Measurements from ENCODE around the gene MEGF6.

MEGF6 gene

DNA sequence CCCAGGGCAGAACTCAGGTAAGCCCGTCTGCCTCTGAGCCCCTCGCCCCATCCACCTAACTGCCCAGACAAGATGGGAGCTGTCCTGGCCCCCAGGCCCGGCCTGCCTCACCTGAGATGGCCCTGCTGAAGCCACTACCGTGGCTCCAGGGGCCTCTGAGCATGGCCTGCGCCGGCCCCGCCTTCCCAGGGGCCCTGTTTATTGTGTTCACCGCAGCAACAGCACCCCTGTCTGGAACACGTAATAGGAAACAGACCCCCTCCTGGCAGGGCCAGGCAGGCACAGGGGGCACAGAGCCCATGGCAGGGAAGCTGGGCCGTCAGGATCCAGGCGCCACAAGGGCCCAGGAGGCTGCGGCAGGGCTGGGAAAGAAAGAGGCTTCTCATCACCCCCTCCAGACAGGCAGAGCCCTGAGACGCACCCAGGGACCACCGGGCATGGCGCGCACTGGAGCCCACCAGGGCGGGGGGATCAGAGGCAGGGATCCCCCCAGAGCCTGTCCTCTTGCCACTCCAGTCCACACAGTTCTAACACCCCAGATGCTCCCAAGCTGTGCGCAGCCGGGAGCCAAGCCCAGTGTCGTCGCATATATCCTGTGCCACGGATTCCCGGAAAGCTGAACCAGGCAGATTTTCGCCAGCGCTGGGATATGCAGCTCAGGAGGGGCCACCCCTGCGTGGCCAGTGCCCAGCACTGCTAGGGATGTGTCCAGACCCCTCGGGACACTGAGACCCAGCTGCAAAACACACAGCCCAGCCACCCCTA is 94.2 kb downstream of the MEGF6 start:
- no peak for DNase-seq

DNA sequence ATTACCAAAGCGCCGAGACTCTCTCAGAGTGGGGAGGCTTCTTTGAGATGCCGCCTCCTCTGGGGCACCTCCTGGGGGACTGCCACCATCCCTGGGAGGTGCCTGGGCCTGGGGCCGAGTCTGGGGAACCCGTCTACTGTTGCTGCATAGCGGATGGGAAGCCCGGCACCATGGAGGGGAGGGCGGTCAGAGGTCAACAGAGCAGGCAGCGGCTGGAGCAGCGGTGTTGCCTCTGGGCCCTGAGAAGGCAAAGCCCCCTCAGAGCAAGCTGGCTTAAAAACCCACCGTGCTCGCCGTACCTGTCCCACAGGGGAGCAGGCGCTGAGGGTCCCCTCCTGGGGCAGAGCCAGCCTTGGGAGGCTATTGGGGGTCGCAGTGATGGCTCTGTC is 94.8 kb downstream of the MEGF6 start:
- DNase-seq, result no peak

DNA sequence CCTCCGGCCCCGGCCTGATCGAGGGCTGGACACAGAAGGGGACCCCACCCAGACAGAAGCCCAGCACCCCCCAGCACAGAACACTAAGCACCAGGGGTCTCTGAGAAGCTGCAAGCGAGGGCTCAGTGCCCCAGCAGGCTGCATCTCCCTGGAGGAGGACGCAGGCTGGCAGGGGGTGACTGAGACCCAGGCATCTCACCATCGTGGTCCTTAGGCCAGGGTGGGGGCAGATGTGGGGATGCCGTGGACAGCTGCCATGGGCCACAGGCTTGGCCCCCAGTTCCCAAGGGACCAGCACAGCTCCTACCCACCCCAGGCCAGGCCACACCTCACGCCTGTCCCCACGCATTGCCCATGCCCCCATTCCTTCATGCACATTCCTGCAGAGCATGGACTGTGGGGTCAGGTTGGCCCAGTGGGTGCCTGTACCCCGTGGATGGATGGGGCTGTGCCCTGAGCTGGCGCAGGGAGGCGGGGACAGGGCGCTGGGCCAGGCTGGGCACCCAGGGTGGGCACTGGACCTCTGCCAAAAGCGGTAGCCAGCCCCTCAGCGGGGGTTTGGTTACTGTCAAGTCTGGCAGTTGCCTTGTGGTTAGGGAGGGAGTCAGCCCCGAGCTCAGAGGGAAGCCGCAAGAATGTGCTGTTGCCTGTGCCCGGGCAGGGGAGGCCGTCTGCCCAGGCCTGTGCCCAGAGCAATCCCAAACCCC is 95.4 kb downstream of the MEGF6 start:
- no peak for DNase-seq

DNA sequence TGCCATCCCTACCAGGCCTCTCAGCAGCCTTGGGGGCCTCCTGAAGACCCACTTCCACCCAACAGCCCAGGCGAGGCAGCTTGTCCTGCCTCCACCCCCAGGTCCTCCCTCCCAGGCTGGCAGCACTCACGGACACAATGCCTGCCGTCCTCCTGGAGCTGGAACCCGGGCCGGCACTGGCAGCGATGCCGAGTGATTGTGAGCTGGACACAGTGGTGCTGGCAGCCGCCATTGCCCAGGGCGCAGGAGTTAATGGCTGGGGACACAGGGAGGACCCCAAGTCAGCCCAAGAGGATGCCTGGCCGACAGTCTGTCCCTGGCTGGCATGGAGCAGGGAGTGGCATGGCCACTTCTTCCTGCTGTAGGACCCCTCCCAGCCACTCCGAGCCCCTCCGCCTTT is 96.0 kb downstream of the MEGF6 start:
- no peak for DNase-seq

DNA sequence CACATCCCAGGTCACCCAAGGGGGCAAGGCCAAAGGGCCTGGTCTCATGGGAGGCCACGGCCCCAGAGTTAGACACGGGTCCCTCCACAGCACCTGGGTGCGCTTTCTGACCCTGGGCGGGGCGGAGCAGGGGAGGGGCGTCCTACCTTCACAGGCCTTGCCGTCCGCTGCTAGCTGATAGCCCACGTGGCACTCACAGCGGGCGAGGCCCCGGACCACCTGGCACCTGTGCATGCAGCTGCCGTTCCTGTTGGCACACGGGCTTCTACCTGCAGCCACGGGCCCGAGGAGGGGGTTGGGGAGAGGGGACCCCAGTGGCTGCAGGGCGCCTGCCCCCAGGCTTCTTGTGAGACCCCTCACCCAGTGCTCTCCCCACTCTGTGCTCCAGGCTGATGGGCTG is 96.9 kb downstream of the MEGF6 start:
- DNase-seq, result no peak

DNA sequence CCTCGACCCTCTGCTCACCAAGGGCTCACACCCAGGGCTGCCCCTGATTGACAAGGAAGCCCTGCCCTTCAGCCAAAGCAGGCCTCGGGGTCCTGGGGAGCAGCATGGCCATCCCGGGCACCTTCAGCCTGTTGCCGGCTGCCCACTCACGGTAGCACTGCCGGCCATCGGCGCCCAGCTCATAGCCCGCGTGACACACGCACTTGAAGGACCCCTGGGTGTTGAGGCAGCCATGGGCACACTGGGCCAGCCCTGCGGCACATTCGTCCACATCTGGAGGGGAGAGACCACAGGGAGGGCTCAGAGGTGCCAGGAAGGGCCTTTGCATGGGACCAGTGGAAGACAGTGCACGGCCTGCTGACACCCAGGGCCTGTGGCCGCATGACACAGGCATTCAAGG is 99.5 kb downstream of the MEGF6 start:
- DNase-seq, result no peak

DNA sequence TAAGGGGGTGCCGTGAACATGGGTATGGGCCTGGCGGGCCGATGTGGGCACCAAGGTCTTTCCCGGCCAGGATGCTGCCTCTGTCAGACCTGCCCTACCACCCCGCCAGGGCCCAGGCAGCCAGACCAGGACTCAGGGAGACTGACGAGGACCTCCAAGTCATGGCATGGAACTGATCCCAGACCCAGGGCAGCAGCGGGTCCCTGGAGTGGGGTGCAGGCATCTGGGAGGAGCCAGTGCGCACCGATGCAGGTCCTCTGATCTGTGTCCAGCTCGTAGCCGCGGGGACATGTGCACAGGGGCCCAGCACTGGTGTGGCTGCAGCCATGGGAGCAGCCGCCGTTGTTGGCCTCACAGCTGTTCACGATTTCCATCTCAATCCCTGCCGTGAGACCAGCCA is 100.0 kb downstream of the MEGF6 start:
- no peak for DNase-seq

DNA sequence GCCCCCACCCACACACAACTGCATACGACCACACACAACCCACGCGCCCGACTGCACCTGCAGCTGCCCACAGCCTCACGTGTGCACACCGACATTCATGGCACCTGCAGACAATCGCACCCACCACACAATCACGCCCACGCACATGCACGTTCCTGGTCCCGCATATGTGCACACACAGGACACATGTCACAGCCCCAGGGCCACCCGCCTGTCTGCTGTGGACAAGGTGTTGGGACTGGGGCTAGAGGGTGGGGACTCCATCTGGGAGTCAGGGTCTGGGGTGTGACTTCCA is 100.4 kb downstream of the MEGF6 start:
- no peak for DNase-seq

DNA sequence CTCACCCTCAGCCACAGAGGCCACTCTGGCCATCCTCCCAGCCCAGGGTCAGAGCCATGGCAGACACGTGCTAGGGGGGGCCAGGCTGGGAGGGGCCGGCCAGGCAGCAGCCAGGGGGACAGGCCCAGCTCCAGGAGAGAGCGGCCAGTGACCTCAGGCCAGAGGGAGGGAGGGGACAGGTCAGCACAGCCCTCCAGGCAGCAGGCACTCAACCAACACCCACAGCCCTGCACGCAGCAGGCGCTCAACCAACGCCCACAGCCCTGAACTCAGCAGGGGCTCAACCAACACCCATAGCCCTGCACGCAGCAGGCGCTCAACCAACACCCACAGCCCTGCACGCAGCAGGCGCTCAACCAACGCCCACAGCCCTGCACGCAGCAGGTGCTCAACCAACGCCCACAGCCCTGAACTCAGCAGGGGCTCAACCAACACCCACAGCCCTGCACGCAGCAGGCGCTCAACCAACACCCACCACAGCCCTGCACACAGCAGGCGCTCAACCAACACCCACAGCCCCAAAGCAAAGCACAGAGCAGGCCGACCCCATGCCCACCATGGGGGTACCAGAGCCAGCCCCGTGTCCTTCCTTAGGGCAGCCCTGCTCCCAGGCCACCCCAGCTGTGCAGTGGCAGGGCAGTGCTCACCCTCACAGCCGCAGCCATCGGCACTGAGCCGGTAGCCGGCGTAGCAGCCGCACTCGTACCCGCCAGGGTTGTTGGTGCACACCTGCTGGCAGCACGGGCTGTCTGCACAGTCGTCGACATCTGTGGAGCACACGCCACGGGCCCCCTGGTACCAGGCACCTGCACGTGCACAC is 101.0 kb downstream of the MEGF6 start:
- DNase-seq, result no peak

DNA sequence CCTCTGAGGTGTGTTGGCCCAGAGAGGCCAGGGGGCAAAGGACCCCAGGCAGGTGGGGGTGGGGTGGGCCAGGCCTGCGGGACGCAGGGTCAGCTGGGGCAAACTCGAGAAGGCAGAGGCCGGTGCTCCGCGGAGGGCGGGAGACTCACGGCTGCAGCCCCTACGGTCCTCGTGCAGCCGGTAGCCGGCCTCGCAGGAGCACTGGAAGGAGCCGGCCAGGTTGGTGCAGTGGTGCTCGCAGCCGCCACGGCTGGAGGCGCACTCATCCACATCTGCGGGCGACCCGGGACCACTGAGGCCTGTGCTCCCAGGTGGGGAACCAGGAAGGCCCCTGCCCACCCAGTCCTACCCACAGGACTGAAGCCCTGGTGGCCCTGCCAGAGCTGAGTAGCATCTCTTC is 101.6 kb downstream of the MEGF6 start:
- no peak for DNase-seq

DNA sequence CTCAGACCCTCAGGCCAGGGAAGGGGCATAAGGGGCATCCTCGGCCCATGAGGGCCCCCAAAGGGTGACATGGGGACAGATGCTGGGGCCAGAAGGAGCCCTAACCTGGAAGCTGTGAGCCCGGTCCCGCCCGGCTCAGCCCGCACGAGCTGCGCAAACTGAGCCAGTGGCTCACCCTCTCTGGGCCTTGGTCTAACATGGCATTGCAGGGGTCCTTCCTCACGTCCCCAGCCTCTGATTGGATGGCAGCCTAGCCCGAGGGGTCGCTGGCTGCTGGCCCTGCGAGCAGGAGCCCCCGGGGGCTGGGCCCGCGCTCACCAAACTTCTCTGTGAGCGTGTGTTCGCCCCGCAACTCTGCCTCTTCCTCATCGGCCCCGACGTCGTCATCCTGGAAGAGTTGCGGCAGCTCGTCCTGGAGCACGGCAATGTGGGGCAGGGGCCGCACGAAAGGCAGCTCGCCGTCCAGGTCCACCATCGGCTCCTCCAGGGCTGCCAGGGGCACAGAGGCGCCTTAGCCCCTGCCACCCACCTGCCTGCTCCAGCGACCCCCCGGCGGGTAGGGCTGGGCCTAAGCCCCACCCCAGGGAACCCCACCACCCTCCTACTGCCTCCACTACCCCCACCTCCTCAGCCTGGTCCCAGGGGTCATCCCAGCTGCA is 102.4 kb downstream of the MEGF6 start:
- DNase-seq, result no peak

DNA sequence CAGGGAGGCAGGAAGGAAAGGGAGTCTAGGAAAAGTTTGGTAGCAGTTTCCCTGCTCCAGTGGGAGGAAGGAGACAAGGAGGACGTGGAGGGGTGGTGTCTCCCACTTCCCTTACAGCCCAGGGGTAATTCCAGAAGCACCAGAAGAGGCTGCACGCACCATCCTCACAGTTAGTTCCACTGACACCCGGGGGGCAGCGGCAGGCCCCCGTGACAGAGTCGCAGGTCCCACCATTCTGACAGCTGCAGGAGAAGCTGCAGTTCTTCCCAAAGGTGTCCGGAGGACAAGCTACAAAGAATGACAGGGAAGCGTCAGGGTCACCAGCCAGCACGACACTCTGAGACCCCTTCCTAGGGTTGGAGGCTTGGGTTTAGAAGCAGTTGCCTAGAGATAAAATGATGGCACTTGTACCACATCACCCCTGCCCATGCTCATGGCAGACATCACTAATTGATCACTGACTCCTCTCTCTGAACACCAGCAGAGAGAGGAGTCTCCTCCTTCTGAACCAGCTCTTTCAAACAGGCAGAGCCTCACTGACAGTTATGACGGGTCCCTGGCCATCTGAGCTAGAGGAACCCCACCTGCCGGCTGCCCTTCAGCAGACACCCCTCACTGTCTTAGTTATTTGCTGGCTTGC is 103.6 kb downstream of the MEGF6 start:
- DNase-seq, result no peak

DNA sequence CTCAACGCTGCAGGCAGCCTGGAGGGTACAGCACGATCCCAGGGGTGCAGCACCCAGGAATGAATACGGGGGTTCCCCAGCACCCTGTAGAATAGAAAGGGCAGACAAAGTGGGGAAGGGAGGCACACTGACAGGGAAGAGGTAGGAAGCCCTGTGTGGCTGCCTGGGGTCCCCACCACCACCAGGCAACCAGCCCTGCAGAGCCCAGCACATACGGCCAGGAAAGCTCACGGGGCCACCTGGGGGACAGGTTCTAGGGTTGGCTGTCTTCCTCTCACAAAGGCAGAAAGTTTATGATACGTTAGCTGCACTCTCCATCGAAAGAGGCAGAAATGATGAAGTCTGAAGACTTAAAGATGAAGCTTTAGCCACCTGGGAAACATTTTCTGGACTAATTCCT is 104.4 kb downstream of the MEGF6 start:
- DNase-seq, result no peak

DNA sequence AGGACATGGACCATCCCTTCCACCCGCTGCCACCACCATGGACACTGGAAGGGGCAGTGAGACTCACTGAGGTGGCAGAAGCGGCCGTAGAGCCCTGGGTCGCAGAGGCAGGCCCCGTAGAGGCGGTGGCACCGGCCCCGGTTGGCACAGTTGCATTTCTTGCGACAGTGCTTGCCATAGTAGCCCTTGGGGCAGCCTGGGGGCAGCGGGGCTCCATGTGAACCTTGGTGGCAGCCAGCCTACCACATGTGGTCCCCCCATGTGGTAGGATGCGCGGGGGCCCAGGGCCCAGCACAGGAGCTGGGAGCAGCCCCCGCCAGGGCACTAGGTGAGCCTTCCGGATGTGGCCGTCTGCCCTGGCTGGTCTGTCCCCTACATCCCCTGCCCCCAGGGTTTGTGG is 105.3 kb downstream of the MEGF6 start:
- DNase-seq, result no peak

DNA sequence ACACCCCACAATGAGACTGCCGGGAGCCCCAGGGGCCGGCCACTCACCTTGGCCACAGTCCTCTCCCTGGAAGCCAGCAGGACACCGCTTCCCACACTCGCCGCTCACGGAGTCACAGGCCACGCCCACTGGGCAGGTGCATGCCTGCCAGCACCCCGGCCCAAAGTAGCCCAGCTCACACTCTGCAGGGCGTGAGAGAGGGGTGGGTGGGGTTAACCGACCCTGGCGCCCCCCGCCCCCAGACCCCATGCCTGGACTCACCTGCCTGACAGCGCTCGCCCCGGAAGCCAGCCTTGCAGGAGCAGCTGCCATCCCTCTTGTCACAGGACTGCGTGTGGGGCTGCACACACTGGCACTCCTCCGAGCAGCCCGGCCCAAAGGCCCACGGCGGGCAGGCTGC is 106.1 kb downstream of the MEGF6 start:
- no peak for DNase-seq

DNA sequence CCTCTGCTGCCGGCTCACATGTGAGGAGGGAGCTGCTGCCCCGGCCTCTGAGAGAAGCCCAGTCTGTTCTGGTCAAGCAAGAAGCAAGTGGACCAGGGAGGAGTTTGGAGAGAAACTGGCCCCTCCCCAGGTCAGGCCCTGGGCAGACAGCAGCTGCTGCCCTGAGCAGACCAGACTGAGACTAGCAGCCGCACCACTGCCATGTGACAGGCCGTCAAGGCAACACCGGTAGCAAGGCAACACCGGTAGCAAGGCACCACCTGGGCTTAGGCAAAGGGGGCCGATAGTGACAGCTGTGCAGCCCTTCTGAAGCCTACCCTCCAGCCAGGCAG is 106.5 kb downstream of the MEGF6 start:
- DNase-seq, result no peak

DNA sequence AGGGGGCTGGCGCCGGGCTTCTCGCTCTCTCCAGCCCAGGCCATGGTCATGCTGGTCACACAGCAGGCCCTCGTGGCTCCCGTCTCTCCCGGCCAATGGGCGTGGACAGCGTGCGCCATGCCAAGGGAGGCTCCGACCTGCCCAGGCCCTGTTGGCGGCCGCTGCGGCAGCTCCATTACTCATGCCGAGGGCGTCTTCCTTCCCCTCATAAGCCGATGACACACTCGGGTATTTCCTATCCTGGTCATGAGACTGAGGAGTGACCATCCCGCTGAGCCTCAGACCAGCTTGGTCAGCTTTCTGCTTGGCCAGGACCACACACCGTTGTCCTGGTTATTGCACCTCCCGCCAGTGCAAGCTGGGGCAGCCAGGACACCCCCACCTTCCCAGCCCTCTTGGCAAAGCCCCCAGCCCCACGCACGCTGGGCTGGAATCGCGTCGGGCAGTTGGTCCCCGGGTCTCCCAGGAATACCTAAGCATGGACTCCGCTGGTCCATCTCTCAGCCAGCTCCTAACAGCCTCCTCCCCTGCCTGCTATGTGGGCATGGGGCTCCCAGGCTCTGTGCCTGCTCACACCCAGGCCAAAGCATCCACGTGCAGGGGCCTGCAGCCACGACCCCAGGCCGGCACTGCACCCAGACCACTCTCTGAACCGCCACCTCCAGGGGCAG is 107.0 kb downstream of the MEGF6 start:
- no peak for DNase-seq

DNA sequence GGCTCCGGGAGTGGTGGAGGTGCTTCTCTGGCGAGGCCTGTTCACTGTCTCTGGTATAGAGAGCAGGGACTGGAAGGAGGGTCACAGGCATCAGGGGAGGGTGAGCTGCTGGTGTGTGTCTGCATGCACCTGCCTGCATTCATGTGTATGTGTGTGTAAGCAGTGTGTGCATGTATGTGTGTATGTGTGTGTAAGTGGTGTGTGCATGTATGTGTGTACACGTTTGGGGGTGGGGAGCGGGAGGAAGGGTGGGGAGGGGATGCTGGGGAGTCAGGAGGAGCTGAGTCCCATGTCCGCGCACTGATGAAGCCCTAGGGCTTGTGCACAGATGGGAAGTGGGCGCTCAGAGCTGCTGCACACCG is 107.8 kb downstream of the MEGF6 start:
- DNase-seq, result no peak

DNA sequence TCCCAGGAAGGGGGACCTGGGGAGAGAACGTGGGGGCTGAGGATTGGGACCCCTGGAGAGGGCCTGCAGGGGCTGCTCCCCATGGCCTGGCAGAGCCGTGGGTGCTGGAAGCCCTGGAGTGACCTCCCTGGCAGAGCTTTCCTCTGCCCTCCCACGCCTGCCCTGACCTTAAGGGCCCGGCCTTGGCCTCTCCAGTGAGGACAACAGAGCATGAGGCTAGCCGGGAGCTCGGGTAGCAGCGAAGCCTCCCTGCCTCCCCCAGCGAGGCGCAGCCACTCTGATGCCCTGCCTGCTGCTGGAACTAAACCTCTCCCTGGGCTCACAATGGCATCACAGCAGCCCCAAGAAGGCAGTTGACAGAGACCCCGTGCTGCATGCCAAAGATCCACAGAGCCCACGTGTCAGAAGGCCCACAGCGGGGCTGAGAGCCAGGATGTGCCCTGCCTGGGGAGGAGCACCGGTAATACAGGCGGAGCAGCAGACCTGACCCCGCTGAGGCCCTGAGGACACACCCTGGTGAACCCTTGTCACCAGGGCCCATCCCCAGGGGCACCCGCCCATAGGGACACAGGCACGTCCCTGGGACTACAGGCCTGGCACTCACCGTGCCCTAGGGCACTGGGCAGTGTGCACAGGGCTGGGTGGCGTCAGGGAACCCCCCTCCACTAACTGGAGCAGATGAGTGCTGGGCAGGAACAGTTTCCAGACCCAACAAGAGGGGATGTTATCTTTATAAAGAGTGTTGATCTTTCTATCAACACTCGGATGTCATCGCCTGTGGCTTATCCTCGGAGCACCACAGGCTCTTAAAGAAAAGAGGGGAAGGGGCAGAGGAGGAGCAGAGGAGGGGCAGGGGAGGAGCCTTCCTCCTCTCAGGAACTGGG is 108.4 kb downstream of the MEGF6 start:
- DNase-seq, result no peak

DNA sequence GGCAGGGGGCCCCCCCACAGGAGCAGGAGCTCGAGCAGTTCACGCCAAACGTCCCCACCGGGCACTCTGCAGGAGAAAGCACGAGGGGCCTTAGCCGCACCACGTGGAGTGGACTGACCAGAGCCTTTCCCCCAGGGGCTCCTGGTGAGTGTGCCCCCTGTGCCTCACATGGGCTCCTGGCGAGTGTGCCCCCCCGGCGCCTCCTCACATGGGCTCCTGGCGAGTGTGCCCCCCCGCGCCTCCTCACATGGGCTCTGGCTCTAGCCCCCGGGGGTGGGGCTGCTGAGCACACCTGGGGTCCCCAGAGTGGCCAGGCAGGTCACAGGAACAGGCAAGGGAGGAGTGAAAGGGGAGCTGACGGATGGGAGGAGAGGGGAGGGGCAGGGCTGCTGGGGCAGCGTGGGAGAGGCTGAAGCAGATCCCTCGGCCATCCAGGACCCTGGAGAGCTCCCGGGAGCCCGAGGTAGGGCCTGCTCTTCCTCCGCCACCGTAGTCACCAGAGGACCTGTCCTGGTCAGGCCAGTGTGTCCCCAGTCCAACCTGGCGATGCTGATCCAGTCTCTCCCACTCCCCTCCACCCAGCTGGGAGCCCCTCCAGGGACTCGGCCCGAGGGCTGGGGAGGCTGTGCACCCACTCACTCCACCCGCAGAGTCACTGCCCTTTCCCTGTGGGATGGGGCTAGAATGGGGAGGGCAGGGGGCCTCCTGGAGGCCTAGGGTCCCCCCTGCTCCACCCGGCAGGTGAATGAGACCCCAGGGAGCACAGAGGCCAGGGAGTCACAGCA is 109.3 kb downstream of the MEGF6 start:
- DNase-seq, result no peak

DNA sequence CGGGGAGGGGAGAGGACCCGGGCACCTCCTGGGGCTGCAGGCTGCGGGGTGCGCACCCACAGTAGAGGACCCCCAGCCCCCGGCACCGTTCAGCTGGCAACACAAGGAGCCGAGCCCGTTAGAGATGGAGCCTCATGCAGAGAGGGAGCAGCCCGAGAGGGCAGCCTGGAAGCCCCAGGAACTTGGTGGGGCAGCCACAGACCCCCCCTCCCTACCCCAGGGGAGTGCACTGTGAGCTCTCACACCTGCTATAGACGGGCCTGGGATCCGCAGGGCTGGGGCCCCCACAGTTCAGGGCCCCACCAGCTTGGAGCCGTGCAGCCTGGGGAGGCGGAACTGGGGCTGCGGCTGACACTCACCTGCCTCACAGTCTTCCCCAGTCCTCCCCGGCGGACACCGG is 109.9 kb downstream of the MEGF6 start:
- DNase-seq, result no peak

Data from NCI-H446 treated with DMSO at 0.1 percent for 48 hours (cell line).